Measurements from ENCODE around the gene RFX4.

Gene RFX4

GRCh38 chr12:106764220-106764619 lies 181.4 kb downstream of the RFX4 start:
- no peak for DNase-seq (ENCODE audit: low spot score)

DNA sequence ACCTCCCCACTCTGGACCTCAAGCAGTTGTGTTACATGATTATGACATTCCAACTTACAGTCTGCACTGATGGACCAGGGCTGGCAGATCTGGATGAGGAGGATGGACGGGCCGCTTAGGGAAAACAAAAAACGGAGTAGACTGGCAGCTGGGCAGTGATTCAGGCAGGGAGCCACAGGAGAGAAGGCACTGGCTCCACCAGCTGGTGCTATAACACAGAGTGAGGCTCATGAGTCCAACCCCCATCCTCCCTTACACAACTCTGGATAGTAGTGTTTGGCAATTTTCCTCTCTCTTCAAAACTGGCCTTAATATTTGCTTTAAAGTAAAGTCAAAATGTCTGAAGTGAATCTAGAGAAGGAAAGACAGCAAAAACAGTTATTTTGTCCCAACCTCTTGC lies 181.9 kb downstream of the RFX4 start:
- DNase-seq (ENCODE audit: low spot score), result peak; percentile 46

GRCh38 chr12:106766393-106766826 lies 183.6 kb downstream of the RFX4 start:
- DNase-seq (ENCODE audit: low spot score), result peak; percentile 45

DNA sequence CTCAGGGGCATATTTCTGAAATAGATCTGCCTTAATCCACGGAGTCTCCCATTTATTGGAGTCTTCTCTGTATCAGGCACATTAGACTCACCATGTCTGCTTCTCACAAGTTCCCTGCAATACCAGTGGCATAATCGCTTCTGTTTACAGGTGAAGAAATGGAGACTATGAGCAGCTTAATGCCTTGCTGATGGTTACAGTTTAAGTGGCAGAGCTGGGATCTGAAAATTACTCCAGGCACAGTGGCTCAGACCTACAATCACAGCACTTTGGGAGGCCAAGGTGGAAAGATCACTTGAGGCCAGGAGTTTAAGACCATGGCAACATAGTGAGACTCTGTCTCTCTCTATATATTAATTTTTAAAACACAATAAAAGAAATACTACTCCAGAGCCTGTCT lies 184.4 kb downstream of the RFX4 start:
- no peak for DNase-seq (ENCODE audit: low spot score)

GRCh38 chr12:106767954-106768822 lies 185.4 kb downstream of the RFX4 start:
- no peak for DNase-seq (ENCODE audit: low spot score)

DNA sequence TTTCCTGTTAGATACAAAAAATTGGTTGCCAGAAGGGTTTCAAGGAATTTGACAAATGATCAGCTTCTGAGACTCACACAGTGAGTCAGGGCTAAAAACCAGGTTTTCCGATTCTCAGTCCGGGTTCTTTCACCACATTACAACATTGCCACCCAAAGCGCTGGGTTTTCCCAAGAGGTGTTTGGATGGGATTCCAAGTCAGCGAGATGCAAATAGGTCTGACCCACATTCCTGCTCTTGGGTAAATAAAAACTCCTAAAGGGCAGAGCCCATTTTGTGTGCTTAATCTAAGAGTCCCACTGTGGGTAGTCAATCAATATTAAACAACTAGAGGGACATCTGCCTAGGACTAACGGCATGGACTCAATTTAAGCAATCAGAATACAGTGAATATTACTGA lies 186.3 kb downstream of the RFX4 start:
- no peak for DNase-seq (ENCODE audit: low spot score)

DNA sequence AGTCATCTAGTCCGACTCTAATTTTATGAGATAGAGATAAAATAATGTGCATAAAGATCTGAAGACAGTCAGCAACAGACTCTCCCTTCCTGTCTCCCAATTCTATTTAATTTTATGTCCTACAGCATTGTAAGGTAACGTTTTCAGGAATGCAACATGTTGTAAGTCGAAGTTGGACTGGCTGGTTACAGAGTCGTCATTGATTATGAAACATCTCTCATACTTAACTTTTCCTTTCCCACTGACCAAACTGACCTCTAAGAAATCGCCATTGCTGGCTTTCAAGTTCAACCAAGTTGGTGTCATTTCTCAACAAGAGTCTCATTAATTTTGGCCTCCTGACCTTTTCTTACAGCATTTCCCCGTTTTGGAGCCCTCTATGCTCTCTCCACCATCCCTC lies 186.7 kb downstream of the RFX4 start:
- DNase-seq (ENCODE audit: low spot score), result no peak

GRCh38 chr12:106771425-106771824 lies 188.6 kb downstream of the RFX4 start:
- no peak for DNase-seq (ENCODE audit: low spot score)

DNA sequence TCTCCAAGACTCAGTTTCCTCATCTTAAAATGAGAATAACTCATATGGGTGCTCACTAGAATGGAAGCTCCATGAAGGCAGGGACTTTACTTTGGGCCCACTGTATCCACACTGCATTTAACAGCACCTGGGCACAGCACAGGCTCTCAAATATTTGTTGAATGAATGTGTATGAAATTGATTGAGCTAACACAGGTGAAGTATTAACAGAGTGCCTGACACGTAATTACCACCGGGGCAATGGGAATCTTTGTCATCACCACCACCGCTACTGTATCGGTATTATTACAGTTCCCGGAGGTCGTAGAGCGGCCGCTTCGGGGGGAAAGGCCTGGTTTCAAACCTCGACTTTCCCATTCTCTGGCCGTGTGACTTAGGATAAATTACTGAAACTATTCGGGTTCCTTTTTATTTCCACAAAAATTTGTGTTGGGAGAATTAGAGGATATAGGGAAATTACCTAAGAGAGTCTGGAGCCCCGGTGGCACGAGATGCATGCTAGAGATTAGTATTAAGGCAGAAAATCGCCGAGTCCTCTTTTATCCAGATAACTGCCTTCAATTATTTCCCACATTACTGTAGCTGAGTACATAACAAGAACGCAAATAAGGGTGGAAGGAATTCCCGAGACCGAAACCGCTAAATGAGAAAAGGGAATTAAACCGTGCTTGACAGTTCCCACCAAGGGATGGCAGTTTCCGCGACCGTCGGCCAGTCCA lies 190.6 kb downstream of the RFX4 start:
- no peak for DNase-seq (ENCODE audit: low spot score)

DNA sequence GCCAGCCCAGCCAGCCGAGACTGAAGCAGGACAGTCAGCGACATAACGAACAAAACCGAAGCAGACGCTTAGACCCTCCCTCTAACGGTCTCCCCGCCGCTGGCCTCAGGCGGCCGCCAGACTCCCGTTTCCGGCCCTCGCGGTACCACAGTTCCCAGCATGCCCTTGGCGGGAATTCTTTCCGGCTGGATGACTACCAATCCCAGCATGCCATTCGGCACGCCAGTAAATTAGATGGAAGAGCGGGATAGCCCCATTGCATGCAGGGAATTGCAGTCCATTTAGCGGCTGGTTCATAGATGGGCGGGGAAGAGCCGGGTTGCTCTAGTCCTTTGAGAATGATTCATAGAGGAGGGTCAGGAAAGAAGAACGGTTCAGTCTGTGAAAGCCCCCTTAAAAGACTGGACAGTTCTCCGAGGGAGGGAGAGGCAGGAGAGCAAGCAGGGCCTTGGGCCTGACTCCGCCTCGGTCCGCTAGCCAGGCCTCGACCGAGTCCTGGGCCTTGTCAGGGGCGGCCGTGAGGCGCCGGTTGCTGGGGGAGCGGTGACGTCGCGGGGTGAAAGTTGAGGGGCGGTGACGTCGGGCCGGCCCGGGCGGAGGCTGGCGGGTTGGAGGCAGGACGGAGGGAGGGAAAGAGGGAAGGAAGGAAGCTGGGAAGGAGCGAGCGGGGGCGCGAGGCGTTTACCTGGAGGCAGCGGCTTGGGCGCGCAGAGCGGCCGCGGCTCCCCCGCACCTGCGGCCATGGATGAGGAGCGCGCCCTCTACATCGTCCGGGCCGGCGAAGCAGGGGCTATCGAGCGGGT lies 191.4 kb downstream of the RFX4 start, which contains the start of gene RIC8B:
TSS of gene RIC8B (plus strand) at position 678 of the 803 bp plus-strand sequence. CDS start at position 742, 64 bp downstream.
- DNase-seq (ENCODE audit: low spot score), result peak; percentile 99

DNA sequence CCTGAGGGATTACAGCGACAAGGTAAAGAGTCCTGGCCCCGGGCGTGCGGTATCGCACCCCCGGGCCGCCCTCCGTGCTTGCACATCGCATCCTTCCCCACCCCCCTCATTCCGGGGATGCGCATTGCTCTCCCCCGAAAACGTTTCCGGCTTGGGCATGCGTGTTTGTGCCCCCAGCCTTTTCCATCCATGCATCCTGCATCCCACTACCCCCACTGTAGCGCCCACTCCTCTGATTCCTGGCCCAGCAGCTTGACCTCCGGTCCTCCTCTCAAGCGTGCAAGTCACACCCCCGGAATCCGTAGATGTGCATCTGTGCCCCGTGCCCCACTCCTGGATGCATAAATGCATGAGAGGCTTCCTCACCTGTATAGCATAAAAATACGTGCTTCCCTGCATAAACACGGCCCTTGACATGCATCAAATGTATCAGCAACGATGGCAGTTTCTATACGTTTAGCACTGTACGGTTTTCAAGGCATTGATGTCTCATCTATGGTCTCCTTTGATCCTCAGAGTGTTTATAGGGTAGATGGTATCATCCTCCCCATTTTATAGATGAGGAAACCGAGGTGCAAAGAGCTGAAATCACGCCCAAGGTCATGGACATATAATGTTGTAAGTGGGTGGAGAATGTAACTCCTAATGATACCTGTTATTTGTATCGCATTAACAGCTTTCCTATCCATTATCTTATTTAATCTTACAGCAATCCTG lies 192.2 kb downstream of the RFX4 start:
- no peak for DNase-seq (ENCODE audit: low spot score)

DNA sequence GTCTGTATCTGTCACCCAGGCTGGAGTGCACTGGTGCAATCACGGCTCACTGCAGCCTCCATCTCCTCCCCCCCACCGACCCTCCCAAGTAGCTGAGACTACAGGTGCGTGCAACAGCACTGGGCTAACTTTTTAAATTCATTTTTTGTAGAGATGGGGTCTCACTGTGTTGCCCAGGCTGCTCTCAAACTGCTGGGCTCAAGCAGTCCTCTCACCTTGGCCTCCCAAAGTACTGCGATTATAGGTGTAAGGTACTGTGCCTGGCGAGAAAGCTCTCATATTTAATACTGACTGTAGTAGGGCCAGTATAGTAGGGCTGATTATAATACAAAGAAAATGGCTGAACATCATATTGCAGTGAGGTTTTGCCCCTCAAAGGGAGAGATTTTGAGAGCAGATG lies 194.1 kb downstream of the RFX4 start:
- no peak for DNase-seq (ENCODE audit: low spot score)

DNA sequence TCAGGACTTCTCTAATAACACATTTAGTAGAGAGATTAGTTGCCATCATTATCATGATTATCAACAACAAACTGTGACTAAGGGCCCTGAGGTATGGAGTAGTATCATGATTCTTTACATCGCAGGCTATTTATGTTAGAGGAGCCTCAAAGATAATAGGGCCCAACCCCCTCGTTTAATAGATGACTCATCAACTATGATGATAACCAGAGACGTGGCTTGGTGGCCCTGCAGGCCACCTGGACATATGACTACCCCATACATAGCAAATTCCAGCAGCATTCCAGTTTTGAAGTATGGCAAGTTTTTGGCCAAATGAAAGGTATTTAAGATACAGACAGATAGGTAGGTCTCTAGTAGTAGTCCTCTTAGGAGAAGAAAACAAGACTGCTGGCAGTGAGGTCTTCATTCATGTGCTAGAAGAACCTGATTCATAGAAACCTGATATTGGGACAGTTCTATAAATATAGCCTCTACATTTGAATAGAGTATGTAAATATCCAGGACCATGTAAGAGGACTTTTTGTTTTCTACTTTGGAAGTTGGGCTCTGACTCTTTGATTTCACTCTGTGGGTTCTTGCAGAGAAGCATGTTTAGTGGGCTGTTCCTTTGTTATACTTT lies 197.3 kb downstream of the RFX4 start:
- DNase-seq (ENCODE audit: low spot score), result no peak

DNA sequence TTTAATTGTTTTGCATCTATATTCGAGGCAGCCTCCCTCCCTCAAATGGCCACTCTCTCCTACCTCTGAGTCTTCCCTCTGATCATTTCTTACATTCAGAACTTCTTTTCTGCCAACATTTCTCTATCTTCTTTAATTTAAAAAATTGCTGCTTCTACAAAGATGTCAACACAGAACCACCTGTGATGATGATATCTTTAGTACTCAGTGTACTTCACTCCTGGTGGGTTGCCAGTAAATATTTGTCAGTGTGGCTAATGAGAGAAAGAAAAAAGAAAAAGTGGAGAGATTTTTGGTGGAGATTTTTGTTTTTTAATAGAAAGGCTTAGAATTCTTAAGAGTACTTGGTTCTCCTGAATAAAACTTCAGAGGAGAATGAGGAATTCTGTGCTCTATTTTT lies 199.8 kb downstream of the RFX4 start:
- no peak for DNase-seq (ENCODE audit: low spot score)

DNA sequence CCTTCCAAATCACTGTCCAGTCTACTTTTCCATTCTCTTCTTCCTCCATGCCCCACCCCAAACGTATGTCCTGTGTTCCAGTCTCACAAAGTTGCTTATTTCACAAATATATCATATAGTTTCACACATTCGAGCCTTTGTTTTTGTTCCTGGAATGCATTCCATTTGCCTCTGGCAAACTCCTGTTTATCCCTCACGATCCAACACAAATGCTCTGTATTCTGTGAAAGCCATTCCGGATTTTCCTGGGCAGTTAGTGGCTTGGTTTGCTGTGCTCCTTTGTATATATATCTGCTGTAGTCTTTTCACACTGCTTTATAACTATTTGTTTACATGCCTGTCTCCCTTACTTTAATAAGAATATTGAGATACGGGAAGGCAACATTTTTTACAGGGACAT lies 200.7 kb downstream of the RFX4 start:
- no peak for DNase-seq (ENCODE audit: low spot score)

GRCh38 chr12:106790020-106790419 lies 207.2 kb downstream of the RFX4 start:
- no peak for DNase-seq (ENCODE audit: low spot score)

DNA sequence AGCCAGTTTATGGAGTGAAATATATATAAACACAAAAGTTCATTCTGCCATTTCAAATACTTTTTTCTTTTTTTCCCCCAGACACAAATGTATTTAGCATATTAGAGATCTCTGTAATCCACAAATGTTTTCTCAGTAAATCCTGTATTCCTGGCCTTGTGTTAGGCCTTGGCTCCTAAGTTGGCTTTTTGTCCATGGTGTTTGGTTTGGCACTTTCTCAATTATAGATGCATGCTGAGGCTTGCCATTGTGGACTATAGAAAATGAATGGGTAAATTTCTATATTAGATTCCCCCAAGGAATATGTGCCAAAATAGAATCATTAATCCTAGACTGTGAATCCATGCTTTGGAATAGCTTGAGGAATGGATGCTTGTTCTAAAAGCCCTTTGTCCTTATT lies 208.7 kb downstream of the RFX4 start:
- DNase-seq (ENCODE audit: low spot score), result no peak

DNA sequence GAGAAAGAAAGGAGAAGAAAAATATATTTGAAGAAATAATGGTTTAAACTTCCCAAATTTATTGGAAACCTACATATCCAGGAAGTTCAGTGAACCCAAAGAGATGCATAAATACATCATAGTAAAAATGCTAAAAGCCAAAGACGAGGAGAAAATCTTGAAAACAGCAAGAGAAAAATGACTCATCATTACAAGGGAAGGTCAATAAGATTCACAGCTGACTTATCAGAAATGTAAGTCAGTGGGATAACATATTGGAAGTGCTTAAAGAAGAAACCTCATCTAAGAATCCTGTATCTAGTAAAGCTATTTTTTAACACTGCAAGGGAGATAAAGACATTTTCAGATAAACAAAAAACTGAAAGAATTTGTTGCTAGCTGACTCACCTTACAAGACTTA lies 211.6 kb downstream of the RFX4 start:
- DNase-seq (ENCODE audit: low spot score), result no peak

DNA sequence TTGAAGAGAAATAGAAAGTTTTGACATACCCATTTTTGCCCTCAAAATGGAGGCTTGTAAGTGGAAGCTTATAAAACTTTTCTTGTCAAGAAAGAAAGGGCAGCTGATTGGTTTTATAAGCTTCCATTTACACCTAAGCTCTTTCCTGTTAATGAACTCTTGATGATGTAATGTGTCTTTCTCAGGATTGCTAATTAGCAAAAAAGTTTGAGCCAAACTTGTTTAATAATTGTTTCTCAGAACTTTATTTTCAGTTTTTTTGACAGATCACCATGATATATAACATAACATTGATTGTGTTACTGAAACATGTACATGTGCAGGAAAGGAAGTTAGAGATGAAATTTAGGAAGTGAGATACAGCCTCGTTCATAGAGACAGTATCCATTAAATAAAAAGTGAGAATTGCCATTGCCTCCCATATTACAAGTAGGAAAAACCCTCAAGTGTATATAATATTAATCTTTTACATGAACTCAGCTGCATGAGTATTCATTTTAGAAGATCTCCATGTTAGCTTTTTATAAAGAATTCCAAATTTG lies 218.4 kb downstream of the RFX4 start:
- no peak for DNase-seq (ENCODE audit: low spot score)

- no peak for DNase-seq (ENCODE audit: low spot score)
Measured at GRCh38 chr12:106801830-106802533, 219.2 kb downstream of the RFX4 start.
